CD4-positive, alpha-beta T cell treated with Interleukin-6 at 100 ng/mL for 8 hours (primary cell): ENCODE measurements around the gene GALNT9.
"Not testable (repeated sequence)": the region's sequence is repeated elsewhere in the genome, so short reads cannot be mapped to it uniquely, and the experiment has no call there.

Experiments
- DNase-seq: peaks from one replicate; pipeline ENCODE4 v3.0.0-alpha.2; 2020; ENCODE audit warnings: mixed read lengths, low spot score

The GALNT9 gene

DNA sequence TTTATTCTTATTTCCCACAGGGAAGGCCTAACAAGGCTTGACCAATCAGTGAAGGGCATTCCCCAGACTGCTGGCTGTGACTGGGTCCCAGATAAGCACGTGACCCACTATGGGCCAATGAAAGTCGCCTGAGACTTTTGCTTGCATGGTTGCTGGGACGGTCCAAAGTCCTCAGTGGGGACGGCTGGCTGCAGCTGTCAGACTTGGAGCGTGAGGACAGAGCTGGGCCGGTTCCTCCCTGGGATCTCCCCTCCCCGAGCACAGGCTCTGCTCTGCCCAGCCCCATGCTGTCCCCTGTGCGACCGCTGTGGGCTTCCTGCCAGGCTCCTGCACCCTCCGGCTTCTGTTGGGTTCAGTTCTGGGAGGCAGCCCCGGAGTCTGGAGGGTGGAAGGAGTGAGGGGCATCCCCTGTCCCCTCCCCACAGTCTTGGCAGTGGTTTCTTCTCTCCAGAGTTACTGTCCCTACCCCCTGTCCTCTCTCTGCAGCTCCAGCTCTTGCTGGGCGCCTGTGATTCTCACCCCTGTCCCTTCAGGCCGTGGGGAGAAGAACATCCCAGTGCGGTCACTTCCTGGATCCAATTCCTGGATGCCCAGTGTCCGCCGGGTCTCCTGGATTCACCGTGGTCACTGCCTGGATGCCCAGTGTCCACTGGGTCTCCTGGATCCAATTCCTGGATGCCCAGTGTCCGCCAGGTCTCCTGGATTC lies 50.1 kb downstream of the GALNT9 start:
- no peak for DNase-seq

DNA sequence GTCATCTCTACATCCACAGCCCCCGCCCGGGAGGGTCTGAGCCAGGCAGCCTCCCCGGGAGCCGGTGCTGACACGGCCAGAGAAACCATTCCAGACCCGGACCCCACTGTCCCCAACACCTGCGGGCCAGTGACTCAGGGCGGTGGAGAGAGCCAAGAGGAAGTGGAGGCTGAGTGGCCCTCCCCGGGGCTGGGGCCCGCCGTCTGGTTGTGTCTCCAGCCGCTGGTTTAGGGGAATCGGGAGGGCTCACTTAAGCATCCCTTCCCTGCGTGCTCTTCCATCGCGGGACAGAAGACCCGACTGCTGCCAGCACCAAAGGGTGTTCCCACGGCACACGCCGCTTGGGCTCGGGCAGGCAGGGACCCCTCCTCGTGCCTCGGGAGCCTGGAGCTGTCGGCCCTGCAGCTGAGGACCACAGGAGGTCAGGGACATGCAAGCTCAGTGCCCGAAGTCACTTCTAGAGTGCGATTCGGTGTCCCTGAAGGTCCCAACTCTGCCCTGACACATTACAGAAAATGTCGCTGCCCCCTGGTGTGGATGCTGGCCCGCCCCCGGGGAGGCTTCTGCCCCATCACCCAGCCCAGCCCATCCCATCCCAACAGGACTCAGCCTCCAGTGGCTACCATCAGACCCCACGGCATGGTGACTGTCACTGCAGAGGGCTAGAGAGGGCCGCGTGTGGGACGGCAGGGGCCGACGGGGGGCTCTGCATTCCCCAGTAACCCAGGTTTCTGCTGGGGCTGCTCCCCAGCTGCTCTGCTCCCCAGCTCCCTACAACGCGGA lies 50.8 kb downstream of the GALNT9 start:
- DNase-seq: no peak

GRCh38 chr12:132277949-132278348 lies 51.4 kb downstream of the GALNT9 start:
- DNase-seq: no peak

- no peak for DNase-seq
Measured at GRCh38 chr12:132277374-132277941, 51.9 kb downstream of the GALNT9 start.

DNA sequence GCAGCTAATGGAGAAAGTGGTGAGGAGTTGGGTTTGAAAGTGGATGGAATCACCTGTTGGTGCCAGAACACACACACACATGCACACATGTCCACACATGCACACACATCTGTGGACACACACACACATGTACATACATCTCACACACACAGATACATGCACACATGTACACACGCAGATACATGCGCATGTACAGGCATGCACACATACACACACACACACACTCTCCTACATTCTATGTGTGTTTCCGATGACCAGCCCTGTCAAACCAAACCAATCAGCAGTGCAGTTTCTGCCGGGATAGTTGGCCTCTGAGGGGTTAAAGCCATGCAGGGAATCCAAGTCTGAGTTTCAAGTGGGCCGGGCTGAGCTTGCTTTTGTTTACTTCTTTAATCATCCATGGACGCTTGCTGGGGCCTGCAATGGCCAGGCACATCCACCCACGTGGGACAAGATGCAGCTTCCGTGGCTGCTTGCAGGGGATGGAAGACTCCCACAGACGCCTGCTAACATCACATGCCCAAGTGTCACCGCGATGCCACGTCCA lies 52.5 kb downstream of the GALNT9 start:
- no peak for DNase-seq

DNA sequence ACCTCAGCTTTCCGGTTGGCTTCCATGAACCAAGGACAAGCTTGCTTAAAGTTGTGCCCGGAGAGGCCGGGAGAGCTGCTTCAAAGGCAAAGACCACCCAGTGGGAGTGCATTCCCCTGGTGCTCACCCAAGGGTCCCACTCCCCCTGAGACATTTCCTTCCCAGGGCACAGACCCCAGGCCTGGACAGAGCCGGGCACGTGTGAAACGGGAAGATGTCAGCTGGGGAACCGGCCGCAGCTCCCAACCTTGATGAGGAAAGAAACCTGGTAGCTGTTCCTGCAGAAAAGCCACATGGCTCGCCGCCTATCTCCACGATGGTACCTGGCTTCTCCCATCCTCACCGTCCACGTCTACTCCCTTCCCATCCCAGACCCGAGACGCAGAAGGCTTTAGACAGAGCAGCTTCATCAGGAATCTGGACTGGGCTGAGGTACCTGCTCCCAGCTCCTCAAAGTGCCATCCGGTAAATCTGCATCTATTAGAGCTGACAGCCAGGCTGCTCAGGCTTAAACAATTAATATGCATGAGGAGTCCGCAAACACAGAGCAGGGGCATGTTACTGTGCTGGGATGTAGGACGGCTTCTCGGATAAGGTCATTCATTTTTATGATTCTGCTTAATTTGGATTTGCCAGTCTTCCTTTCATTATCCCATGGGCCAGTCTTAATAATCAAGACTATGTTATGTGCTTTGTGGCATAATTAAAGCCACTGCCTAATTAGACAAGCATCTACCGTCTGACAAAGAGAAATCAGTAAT lies 53.1 kb downstream of the GALNT9 start:
- DNase-seq: no peak

DNA sequence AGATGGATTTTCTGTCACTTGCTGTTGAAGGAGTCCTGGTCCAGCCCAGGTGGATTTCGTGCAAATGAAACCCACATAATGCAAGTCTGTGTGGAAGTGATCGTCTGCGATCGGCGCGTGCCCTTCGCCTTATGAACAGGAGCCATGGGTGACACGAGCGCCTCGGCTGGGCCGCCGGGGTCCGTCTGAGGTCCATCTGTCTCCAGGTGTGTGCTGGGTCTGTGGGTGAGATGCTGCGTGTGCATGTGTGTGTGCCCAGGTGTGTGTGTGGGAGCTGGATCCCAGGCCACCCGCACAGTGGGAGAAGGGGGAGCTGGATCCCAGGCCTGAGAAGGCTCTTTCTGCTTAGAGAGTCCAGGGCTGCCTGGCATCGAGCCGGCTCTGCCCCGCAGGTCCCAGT lies 53.8 kb downstream of the GALNT9 start:
- DNase-seq: no peak

DNA sequence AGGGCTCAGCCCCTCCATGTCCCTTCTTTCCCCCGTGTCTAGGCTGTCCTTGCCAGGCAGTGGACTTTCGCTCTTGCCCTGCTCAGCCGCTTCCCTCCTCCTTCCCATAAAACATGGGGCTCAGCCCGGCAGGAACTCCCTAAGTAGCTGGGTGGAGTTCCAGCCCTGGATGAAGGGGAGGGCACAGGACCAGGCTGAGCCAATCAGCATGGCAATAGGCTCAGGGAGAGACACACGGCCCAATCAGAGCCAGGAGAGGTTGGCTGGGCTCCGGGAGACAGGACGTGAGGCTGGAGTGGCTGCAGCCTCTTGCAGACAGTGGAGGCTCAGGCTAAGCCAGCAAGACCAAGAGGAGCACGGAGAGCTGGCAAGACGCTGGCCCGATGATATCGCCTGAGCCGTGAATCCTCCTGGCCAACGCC lies 54.3 kb downstream of the GALNT9 start:
- DNase-seq: no peak

- DNase-seq: no peak
Measured at GRCh38 chr12:132273992-132274334, 55.4 kb downstream of the GALNT9 start.

- no peak for DNase-seq
Measured at GRCh38 chr12:132272711-132273110, 56.7 kb downstream of the GALNT9 start.

DNA sequence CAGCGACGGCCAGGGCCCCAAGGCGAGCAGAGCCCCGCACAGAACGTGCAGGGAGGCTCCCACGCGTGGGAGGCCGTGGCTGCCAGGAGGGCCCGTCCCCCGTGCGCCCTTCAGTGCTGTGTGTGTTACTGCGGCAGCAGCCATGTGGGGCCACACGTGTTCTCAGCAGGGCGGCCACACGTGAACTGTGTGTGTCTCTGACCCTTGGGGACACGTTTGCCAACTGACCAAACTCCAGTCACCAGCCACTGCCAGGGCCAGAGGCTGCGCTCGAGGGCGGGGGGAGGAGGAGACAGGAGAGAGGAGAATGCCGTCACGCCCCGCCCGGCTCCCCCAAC lies 57.7 kb downstream of the GALNT9 start:
- no peak for DNase-seq

DNA sequence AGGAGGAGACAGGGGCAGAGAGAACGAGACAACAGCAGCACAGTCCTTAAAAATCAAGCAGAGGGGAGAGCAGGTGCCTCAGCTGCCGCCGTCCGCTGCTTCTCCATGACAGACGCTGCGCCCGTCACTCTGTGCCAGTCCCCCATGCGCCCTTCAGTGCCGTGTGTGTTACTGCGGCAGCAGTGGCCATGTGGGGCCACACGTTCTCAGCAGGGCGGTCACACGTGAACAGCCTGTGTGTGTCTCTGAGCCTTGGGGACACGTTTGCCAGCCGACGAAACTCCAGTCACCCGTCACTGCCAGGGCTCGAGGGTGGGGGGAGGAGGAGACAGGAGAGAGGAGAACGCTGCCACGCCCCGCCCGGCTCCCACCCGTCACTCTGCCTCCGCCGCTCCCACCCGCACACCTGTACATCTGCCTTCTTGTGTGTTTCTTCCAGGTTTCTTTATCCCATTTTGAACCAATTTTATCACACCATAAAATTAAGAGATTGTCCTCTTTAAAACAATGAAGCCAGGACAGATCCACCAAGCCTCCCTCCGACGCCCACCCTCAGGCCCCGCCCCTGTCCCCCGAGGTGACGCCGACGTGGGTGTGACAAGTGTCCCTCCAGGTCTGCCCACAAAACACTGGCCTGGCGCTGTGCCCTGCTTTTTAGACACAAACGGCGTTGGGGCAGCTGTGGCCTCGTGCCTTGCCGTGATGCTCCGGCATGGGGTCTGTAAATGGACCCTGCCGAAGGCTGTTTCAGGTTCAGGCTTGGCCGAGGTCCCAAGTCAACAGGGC lies 58.2 kb downstream of the GALNT9 start:
- DNase-seq: no peak

DNA sequence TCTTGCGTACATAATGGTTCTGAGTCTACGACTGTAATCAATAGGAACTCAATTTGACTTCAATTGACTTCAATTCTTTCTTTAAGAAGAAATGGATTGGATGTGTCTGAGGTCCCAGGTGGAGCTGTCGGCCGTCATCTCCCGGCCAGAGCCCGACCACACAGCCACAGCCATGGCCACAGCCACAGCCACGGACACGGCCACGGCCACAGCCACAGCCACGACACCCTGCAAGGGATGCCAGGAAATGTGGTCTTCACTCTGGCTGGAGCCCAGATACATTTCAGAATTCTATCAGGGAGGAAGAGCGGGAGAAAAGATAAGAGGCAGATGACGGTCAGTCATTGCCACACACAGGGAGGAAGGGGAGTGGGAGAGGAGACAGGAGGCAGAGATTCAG lies 58.9 kb downstream of the GALNT9 start:
- no peak for DNase-seq

DNA sequence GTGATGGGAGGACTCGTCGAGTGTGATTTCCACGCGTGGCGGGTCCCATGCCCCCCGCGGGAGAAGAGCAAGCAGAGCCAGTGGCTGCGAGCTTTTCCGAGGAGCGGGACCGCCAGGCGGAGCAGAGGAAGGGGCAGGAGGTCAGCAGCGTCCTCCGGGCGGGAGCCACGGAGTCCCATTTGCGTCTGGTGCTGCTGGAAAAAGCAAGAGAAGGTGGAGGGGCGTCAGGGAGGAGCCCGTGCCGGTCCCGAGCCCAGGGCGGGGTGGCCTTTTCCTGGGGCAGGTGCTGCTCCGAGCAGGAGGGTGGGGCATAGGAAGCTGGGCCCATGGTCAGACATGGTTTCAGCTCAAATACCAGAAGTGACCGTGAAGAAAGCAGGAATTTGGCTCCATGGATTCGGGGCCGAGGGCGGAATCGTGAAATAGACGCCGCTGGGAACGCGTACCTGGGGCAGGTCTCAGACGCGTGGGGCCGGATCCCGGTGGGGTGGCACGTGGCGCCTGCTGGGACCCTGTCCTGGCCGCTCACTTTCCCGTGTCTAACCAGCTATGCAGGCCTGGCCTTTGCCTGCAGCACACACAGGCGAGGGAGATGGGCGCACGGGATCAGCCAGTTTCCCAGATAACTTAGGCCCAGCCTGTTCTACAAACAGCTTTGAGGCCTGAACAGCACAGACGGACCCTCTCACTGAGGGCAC lies 60.0 kb downstream of the GALNT9 start:
- no peak for DNase-seq

- no peak for DNase-seq
Measured at GRCh38 chr12:132268674-132269073, 60.7 kb downstream of the GALNT9 start.

DNA sequence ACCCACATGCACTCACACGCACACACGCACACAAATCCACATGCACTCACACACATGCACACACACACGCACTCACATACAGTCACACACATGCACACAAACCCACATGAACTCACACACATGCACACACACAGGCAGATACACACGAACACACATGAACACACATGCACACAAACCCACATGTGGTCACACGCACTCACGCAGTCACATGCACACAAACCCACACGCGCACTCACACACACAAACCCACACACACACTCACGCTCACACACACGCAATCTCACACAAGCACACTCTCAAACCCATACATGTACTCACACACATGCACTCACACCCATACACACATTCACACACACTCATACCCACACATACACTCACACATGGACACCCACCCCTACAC lies 61.5 kb downstream of the GALNT9 start:
- no peak for DNase-seq

- no peak for DNase-seq
Measured at GRCh38 chr12:132266802-132267201, 62.6 kb downstream of the GALNT9 start.

GRCh38 chr12:132266370-132266769 lies 63.0 kb downstream of the GALNT9 start:
- DNase-seq: no peak

GRCh38 chr12:132265822-132266221 lies 63.6 kb downstream of the GALNT9 start:
- DNase-seq: not testable (repeated sequence)

- no peak for DNase-seq
Measured at GRCh38 chr12:132265056-132265800, 64.2 kb downstream of the GALNT9 start.
